ENCODE measurements around the gene ACKR2. TPM values are rescaled to one million over a fixed set of nuclear protein-coding genes. Genes with fewer than 3 reads are reported as not detected.
"Not testable (repeated sequence)": the region's sequence is repeated elsewhere in the genome, so short reads cannot be mapped to it uniquely, and the experiment has no call there.

The ACKR2 gene
- total and polyA plus RNA-seq, 2 donors (not counting 3 experiments of a cell fraction or from before 2014, with no cell fraction given) = 0.01 TPM; not detected in 1

GRCh38 chr3:42811118-42811883 is 2.1 kb downstream of the ACKR2 start:
- H3K79me2 ChIP-seq (ENCODE audit: control insufficient read depth, insufficient read depth, low read length); H3K9me3 ChIP-seq (replicated peaks; ENCODE audit: control insufficient read depth, insufficient read depth, low read length); POLR2A ChIA-PET; BruUV-seq (replicated peaks); H3K27ac ChIP-seq (ENCODE audit: insufficient read depth, low read depth, low read length); CTCF ChIA-PET; dilution Hi-C loops (cut with MboI; ENCODE audit: extremely low pct_ligation_motif_present, low sequenced_read_pairs); H3K9me1 ChIP-seq (replicated peaks; ENCODE audit: control insufficient read depth, extremely low read depth, insufficient read depth, low read length); H3K4me3 ChIP-seq (replicated peaks in 1 of 3; ENCODE audit: insufficient read depth in 1 of 3, low read depth in 1 of 3, low read length in 3 of 3); intact Hi-C loops (cut with micrococcal nuclease); H3K4me2 ChIP-seq (ENCODE audit: insufficient read depth, low read length); H2AFZ ChIP-seq (ENCODE audit: low read depth, low read length); H4K20me1 ChIP-seq (replicated peaks; ENCODE audit: control insufficient read depth, extremely low read depth, insufficient read depth, low read length); H3K4me1 ChIP-seq (ENCODE audit: control insufficient read depth, extremely low read depth, insufficient read depth, low read length); DNase-seq (ENCODE audit: low read depth, low spot score); H3K36me3 ChIP-seq (ENCODE audit: control insufficient read depth in 2 of 2, extremely low read depth in 1 of 2, insufficient read depth in 2 of 2, low read length in 2 of 2); FAIRE-seq; H3K9ac ChIP-seq (replicated peaks; ENCODE audit: extremely low read depth, insufficient read depth, low read length): not testable (repeated sequence)
- H3K27me3 ChIP-seq (ENCODE audit: control insufficient read depth in 2 of 2, insufficient read depth in 2 of 2, low read length in 2 of 2) = peaks cover 7 to 26% of the 10 kb centered on the region in 2 experiments

GRCh38 chr3:42814246-42814645 is 5.0 kb downstream of the ACKR2 start:
- DNase-seq (ENCODE audit: low read depth, low spot score) = no peak
- BruUV-seq (replicated peaks) = no TSS peak
- no peak overlapping the region for H3K4me2 ChIP-seq (ENCODE audit: insufficient read depth, low read length)
- no peaks in the 10 kb centered on the region for H4K20me1 ChIP-seq (replicated peaks; ENCODE audit: control insufficient read depth, extremely low read depth, insufficient read depth, low read length)
- no peaks in the 10 kb centered on the region for H3K36me3 ChIP-seq (ENCODE audit: control insufficient read depth in 2 of 2, extremely low read depth in 1 of 2, insufficient read depth in 2 of 2, low read length in 2 of 2)
- ChIA-PET POLR2A (no interaction called here), CTCF (no interaction called here)
- no peak overlapping the region for H3K4me3 ChIP-seq (replicated peaks in 1 of 3; ENCODE audit: insufficient read depth in 1 of 3, low read depth in 1 of 3, low read length in 3 of 3)
- H3K27me3 ChIP-seq (ENCODE audit: control insufficient read depth in 2 of 2, insufficient read depth in 2 of 2, low read length in 2 of 2) = peaks cover 13 to 21% of the 10 kb centered on the region in 2 experiments
- no peak overlapping the region for H3K27ac ChIP-seq (ENCODE audit: insufficient read depth, low read depth, low read length)
- dilution Hi-C loops (cut with MboI; ENCODE audit: extremely low pct_ligation_motif_present, low sequenced_read_pairs) (no loop called here), intact Hi-C loops (cut with micrococcal nuclease) (no loop called here)
- TF ChIP-seq CTCF (IDR thresholded peaks at IDR 0.05; ENCODE audit: extremely low read depth in 1 of 2, insufficient read depth in 1 of 2, low read depth in 1 of 2, low read length in 2 of 2) = no peak
- no peak for TF ChIP-seq GATA2 (IDR thresholded peaks at IDR 0.05; ENCODE audit: insufficient read depth, insufficient read length, low read depth, low read length)
- TF ChIP-seq EZH2 (IDR thresholded peaks at IDR 0.05; ENCODE audit: borderline replicate concordance, low read depth, low read length, severe bottlenecking) = no peak
- no peak for TF ChIP-seq JUN (IDR thresholded peaks at IDR 0.05; ENCODE audit: borderline replicate concordance, insufficient read depth, insufficient read length, low read depth)
- no peak for TF ChIP-seq MYC (IDR thresholded peaks at IDR 0.05; ENCODE audit: low read depth, low read length)
- TF ChIP-seq FOS (IDR thresholded peaks at IDR 0.05; ENCODE audit: borderline replicate concordance, insufficient read depth, low read length) = no peak
- TF ChIP-seq POLR2A (IDR thresholded peaks at IDR 0.05; ENCODE audit: low read depth, low read length) = no peak
- no peak for TF ChIP-seq POLR2AphosphoS5 (IDR thresholded peaks at IDR 0.05; ENCODE audit: insufficient read depth, low read depth, low read length)
- TF ChIP-seq MAX (IDR thresholded peaks at IDR 0.05; ENCODE audit: insufficient read depth, insufficient read length) = no peak
- H2AFZ ChIP-seq (ENCODE audit: low read depth, low read length) = no peak overlapping the region
- no peaks in the 10 kb centered on the region for H3K9me1 ChIP-seq (replicated peaks; ENCODE audit: control insufficient read depth, extremely low read depth, insufficient read depth, low read length)
- H3K9ac ChIP-seq (replicated peaks; ENCODE audit: extremely low read depth, insufficient read depth, low read length) = no peak overlapping the region
- H3K9me3 ChIP-seq (replicated peaks; ENCODE audit: control insufficient read depth, insufficient read depth, low read length) = no peaks in the 10 kb centered on the region
- no peak for FAIRE-seq
- H3K79me2 ChIP-seq (ENCODE audit: control insufficient read depth, insufficient read depth, low read length) = no peaks in the 10 kb centered on the region
- H3K4me1 ChIP-seq (ENCODE audit: control insufficient read depth, extremely low read depth, insufficient read depth, low read length) = no peaks in the 10 kb centered on the region

Data from endothelial cell of umbilical vein (primary cell).